HG03060 (cell line): ENCODE measurements around the gene RNASE12.

Experiments used
- ATAC-seq: cut with Tn5 transposase; IDR thresholded peaks from one replicate; pipeline ENCODE4 v1.9.1; 2021; ENCODE audit warnings: low read depth, moderate number of reproducible peaks; ENCODE audit not compliant: unreplicated experiment

Gene RNASE12

DNA sequence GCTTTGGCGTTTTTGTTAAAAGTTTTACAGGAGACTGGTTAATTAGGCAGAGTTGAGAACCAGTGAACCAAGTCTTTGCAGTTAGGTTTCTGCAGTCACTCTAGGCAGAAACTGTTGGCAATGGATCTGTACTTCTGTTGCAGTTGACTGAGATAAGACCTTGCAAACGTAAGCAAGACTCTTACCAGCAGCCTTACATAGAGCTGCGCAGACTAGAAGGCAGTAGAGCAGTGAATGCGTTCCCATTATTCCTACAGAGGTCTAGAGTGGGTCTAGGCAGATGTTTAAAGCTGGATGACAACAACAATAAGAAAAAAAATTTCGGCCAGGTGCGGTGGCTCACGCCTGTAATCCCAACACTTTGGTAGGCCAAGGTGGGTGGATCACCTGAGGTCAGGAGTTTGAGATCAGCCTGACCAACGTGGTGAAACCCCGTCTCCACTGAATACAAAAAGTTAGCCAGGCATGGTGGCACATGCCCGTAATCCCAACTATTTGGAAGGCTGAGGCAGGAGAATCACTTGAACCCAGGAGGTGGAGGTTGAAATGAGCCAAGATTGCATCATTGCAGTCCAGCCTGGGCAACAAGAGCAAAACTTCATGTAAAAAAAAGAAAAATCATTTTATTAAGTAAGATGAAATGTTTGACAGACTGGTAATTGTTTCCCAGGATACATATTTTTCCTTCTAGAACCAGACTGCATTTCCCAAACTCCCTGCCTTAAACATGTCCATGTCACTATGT, 42.6 kb downstream of the RNASE12 start:
- no peak for ATAC-seq

DNA sequence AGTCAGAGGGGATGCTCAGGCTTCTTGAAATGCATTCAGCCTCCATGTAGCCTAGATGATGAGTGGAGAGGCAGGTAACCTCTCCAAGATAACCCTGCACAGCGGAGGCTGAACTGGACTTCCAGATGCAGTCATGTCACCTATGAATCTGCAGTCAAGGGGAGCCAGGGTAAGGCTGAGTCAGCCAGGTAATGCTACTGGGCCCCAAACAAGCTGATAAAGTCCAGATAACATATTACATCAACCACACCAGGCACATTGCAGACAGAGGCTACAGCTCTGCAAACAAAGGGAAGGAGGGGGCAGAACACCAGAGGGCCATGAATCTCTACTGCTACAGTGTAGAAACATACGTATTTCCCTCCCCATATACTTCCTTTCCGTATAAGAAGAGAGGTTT, 44.3 kb downstream of the RNASE12 start:
- ATAC-seq = no peak
